HUDEP-2 (cell line): ENCODE data around the gene DNAJC15.
"Not testable (repeated sequence)": the region's sequence is repeated elsewhere in the genome, so short reads cannot be mapped to it uniquely, and the experiment has no call there.

Experiments used
- DNase-seq, 76 experiments: peaks; one replicate each; lab custom pipeline; 2025; ENCODE audit not compliant: unreplicated experiment in 76 of 76; lab: John Stamatoyannopoulos, UW

DNAJC15 gene

GRCh38 chr13:43003010-43003409 lies 20.4 kb upstream of the DNAJC15 start:
- DNase-seq = no peak

- DNase-seq = no peak
Measured at GRCh38 chr13:43003729-43004128, 19.7 kb upstream of the DNAJC15 start.

DNA sequence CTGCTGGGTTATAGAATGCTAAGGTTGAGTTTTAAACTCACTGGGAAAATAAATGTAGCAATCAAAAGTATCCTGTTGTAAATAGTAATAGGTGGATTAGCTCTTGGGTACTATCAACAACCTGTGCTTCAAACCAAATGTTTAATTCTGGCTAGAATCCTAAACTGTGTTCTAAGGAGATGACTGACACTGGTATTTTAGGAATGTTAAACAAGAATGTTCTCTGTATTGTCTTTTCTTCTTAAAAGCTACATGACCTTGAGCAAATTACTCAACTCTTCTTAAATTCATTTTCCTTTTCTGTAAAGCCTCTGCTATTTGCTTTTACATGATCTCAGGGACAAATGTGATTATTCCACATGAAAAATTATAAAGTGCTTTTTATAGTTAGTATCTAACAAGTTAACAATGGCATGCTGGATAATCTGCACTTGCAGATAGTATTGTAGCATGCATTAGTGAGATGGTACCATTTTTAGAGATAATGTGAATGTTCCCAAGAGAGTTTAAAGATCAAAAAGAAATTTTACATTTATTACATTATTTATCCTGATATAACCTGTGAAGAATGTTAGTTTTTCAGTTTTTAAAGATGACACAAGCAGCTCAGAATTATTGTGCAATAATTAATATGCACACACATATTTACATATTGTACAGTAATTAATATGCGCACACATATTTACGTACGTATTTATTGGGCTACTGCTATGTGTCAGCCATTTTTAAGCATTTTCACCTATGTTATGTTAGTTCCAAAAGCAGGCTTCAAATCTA lies 17.7 kb upstream of the DNAJC15 start:
- DNase-seq = no peak

- no peak for DNase-seq
Measured at GRCh38 chr13:43006893-43007631, 16.3 kb upstream of the DNAJC15 start.

GRCh38 chr13:43008596-43008995 lies 14.8 kb upstream of the DNAJC15 start:
- no peak for DNase-seq

DNA sequence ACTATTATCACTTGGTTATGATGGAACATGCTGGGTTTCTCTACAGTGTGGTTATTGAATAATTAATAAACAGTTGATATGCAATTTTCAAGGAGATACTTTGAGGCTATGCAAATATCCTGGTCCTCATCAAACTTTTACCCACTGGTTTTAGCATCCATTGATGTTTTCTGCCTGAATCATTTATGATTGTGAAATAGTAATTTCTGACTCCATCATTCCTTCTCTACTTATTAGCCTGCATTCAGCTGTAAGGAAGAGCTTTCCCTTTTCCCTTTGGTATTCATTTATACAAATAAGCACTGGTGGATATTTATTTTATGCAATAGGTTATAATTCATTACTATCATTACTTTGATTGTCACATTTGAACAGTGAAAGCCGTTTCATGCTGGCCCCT lies 13.9 kb upstream of the DNAJC15 start:
- no peak for DNase-seq

DNA sequence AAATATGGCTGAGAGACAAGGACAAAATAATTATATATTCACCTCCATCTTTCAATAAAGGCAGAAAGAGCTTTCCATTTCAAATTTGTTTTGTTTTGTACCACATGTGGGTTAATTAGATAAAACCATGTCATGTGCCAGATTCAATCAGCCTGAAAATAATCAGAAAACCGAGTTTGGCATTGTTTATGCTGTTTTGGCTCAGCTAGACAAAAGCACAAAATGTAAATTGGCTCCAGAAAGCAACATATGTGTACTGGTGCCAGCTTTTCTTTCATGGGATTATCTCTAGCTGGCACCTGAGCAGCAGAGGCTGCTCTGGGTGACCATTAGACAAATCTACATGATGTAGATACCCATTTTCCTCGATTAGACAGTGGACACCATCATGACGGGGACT lies 9.2 kb upstream of the DNAJC15 start:
- DNase-seq = no peak

DNA sequence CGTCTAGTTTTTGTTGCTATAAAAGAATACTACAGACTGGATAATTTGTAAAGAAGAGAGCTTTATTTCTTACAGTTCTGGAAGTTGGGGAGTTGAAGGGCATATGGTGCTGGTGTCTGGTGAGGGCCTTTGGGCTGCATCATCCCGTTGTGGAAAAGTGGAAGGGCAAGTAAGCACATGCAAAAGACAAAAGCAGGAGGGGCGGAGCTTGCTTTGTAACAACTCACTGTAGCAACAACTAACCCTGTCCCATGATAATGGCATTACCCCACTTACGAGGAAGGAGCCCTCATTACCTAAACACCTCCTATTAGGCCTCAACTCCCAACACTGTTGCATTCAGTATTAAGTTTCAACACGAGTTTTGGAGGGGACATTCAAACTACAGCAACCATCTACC lies 7.2 kb upstream of the DNAJC15 start:
- DNase-seq = no peak

- no peak for DNase-seq
Measured at GRCh38 chr13:43019811-43020210, 3.6 kb upstream of the DNAJC15 start.

DNA sequence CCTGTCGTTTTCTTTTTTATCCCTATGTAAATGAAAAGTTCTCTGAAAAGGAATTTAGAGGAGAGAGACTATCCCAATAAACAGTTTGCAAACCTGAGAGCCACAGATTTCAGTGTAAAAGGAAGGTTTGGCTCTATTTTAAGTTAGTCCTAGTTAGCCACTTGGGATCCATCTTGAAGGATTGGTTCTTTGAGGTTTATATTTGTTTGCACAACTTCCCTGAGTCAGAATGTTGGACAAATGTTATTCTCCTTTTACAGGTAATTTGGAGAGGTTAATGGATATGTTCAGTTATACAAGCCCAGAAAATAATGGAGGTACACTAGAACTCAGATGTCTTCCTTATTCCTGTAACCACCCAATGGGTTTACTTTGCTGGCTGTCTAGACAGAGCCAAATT lies 2.6 kb upstream of the DNAJC15 start:
- no peak for DNase-seq

DNA sequence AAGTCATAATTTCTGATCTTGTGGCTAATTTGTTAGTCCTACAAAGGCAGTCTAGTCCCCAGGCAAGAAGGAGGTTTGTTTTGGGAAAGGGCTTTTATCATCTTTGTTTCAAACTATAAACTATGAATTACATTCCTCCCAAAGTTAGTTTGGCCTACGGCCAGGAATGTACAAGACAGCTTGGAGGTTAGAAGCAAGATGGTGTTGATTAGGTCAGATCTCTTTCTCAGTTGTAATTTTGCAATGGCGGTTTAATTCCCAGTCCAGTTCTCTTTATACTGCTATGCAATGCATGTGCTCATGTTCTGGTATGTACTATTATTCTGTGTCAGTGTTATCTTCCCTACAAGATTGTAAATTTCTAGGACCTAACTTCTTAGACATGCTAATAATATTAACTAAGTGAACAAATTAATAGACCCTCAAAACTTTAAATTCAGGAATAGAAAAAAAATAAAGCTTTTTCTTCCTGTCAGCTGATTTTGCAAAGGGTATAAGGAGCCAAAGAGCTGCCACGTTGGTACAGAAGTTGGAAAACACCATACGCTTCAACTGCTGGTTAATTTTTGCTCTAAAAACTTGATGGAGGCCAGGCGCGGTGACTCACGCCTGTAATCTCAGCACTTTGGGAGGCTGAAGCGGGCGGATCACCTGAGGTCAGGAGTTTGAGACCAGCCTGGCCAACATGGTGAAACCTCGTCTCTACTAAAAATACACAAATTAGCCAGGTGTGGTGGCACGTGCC lies 1.3 kb upstream of the DNAJC15 start:
- peak in 1 of 76 experiments; percentile 13 for DNase-seq

DNA sequence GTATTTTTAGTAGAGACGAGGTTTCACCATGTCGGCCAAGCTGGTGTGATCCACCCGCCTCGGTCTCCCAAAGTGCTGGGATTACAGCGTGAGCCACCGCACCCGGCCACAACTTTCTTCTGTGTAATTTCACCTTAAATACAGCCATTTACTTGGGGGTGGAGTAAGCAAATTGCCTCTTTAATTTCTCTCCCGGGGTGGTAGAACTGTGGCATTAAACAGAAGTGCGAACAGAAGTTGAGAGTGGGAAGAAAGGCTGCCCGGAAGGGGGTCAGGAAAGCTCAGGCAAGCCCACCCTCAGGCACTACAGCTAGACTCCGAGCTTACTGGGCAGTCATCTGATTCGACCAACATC lies 475 bp upstream of the DNAJC15 start:
- DNase-seq = no peak

DNA sequence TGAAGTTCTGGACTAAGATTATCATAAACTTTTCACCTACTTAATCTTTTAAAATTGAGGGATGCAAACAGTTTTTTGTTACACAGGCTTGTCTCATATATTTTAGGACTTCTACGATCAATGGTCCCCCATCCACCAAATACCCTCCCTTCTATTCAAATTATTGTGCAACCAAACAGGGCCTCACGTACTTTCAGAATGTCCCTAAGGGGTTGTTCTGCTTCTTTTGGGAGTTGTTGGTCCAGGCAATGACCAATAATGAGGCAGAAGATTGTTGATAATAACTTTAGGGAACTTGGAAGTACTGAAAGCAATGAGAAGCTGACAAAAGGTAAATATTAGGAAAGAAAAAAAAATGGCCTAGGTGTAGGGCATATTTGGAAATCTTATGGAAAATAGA lies 2.9 kb downstream of the DNAJC15 start:
- no peak for DNase-seq

DNA sequence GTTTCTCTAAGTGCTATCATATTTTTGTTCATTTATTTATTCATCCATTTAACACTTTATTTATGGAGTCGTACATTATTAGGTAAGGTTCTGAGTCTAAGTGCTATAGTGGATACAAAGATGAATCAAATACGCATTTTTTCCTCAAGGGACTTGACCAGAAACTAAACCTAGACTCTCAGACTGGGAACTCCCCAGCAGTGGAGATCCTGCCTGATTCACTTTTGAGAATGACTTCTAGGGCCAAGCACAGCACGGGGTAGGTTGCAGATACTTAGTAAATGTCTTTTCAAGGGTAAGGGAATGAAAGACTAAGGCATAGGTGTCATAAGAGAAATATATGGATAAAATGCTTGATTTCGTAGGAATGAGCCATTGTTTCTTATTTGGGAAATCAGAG lies 7.2 kb downstream of the DNAJC15 start:
- no peak for DNase-seq

DNA sequence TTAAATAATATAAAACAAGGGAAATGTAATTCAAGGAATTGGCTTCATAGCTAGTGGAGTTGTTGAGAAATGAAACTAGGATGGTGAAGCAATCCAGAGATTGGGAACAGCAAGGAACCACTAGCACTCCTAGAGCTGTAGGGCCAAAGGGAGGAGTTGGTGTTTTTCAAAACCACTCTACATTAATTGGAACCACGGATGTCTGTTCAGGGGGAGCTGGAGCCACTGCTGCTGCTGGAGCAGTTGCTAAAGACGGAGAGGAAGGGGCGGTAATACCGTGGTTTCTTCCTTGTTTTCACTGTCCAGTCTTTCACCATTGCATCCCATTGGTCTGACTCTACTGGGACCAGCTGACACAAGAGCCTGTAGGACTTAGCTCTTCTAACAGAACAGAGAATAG lies 8.5 kb downstream of the DNAJC15 start:
- no peak for DNase-seq

DNA sequence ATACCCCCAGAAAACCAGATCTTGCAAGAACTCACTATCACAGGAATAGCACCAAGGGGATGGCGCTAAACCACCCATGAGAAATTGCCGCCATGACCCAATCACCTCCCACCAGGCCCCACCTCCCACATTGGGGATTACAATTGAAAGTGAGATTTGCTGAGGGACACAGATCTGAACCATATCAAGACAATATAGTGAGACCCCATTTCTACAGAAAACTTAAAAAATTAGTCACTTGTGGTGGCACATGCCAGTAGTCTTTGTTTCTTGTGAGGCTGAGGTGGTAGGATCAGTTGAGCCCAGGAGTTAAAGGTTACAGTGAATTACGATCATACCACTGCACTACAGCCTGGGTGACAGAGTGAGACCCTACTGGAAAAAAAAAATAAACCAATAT lies 9.7 kb downstream of the DNAJC15 start:
- no peak for DNase-seq

DNA sequence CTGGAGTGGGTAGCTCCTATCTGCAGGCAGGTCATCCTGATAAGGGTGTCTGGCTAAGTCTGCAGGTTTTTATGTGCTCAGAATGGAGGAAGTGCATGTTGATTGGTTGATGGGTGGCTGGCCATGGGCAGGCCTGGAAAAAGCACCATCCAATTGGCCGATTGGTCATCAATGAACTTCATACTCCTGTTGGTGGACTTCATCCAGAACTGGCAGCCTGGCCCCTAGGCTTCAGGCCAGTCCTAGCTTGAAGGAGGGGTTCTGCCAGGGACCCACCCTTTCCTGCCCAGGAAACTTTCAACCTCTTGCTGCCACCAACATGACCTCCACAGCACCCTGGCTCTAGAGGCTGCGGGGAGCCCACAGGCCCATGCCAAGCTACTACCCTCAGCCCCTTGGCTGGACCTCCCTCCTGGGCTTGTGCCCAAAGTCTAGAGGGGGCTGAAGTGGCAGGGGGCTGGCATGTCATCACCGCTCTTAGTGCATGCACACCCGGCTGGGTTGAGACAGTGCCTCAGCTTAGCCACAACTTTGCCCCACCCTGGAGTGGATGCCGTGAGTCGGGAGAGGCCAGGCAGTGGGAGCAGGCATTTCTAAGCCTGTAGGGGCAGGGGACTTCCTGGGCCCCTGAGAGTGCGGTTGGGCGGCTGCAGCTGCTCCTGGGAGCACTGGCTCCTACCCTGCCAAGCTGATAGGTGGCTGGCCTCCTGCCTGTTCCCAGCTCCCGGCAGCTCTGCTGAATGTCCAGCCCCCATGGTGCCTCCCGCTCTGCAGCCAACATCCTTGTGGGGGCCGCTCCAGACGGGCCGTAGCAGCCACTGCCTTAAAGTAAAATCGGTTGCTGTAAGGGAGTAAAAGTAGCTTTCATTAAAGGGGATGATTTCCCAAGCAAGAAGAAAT lies 13.2 kb downstream of the DNAJC15 start:
- DNase-seq = peak in 26 of 76 experiments; percentile 2 to 59 (median 16)

GRCh38 chr13:43039966-43040365 lies 16.6 kb downstream of the DNAJC15 start:
- DNase-seq = no peak

- not testable (repeated sequence) for DNase-seq
Measured at GRCh38 chr13:43040581-43041368, 17.4 kb downstream of the DNAJC15 start.

DNA sequence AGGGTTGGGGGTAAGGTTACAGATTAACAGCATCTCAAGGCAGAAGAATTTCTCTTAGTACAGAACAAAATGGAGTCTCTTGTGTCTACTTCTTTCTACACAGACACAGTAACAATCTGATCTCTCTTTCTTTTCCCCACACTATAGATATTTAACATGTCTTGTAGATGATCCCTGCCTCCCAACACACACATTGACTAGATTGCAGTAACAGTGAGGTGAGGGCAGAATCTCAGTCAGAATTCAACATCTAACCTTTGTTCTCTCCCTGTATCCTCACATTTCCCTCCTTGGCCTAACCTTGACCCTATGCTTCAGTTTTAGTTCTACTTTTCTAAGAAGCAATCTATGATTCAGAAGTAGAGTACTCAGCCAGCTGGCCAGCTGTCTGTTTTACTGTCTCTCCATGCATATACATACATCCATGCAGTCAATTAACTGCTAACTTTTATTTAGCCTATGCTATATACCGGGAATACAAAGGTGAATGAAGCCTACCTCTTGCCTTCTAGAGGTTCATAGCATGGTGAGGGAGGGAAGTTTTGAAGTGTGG lies 18.1 kb downstream of the DNAJC15 start:
- no peak for DNase-seq
